Measurements from ENCODE around the gene PPY. TPM values are rescaled to one million over a fixed set of nuclear protein-coding genes. Genes with fewer than 3 reads are reported as not detected.
"Not testable (repeated sequence)": the region's sequence is repeated elsewhere in the genome, so short reads cannot be mapped to it uniquely, and the experiment has no call there.

The PPY gene
- total and polyA plus RNA-seq, 2 experiments from 2014 or later: not detected

- Histone ChIP-seq H3K4me1 (ENCODE audit: insufficient read depth) (peaks cover 18% of the 10 kb centered on the region), H4K20me1 (ENCODE audit: insufficient read depth, poor library complexity, severe bottlenecking) (no peaks in the 10 kb centered on the region), H3K79me2 (no peaks in the 10 kb centered on the region), H3K9me3 (ENCODE audit: low read depth) (no peaks in the 10 kb centered on the region), H3K27ac (no peak overlapping the region), H3K27me3 (peaks cover 3% of the 10 kb centered on the region), H2AFZ (no peak overlapping the region), H3K9me2 (replicated peaks; ENCODE audit: insufficient read depth) (no peaks in the 10 kb centered on the region), H3K36me3 (replicated peaks; ENCODE audit: insufficient read depth, low read depth) (no peaks in the 10 kb centered on the region), H3K4me2 (no peak overlapping the region), H3K4me3 (no peak overlapping the region)
- no peak for TF ChIP-seq EZH2 (IDR thresholded peaks at IDR 0.05; ENCODE audit: borderline replicate concordance)
- no peak for TF ChIP-seq EZH2phosphoT487 (IDR thresholded peaks at IDR 0.05; ENCODE audit: low read depth, severe bottlenecking, unreplicated experiment)
- TF ChIP-seq, protein P1, sequence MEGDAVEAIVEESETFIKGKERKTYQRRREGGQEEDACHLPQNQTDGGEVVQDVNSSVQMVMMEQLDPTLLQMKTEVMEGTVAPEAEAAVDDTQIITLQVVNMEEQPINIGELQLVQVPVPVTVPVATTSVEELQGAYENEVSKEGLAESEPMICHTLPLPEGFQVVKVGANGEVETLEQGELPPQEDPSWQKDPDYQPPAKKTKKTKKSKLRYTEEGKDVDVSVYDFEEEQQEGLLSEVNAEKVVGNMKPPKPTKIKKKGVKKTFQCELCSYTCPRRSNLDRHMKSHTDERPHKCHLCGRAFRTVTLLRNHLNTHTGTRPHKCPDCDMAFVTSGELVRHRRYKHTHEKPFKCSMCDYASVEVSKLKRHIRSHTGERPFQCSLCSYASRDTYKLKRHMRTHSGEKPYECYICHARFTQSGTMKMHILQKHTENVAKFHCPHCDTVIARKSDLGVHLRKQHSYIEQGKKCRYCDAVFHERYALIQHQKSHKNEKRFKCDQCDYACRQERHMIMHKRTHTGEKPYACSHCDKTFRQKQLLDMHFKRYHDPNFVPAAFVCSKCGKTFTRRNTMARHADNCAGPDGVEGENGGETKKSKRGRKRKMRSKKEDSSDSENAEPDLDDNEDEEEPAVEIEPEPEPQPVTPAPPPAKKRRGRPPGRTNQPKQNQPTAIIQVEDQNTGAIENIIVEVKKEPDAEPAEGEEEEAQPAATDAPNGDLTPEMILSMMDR (IDR thresholded peaks at IDR 0.05; ENCODE audit: poor library complexity): no peak
- peak; percentile 56 for DNase-seq (ENCODE audit: low spot score)
- WGBS (ENCODE audit: low lambda C conversion rate, missing lambda C conversion rate): 66% methylated on average over 5 of the region's 5 CpGs
These were observed 11.2 kb downstream of the PPY start for GRCh38 chr17:43931062-43931571.

GRCh38 chr17:43928609-43929008, 13.7 kb downstream of the PPY start:
- no peak overlapping the region for H3K4me2 ChIP-seq
- peak; percentile 32 for DNase-seq (ENCODE audit: low spot score)
- no peaks in the 10 kb centered on the region for H3K36me3 ChIP-seq (replicated peaks; ENCODE audit: insufficient read depth, low read depth)
- peaks cover 3% of the 10 kb centered on the region for H3K27me3 ChIP-seq
- no peak overlapping the region for H3K27ac ChIP-seq
- H3K9me2 ChIP-seq (replicated peaks; ENCODE audit: insufficient read depth): no peaks in the 10 kb centered on the region
- no peak overlapping the region for H2AFZ ChIP-seq
- H4K20me1 ChIP-seq (ENCODE audit: insufficient read depth, poor library complexity, severe bottlenecking): no peaks in the 10 kb centered on the region
- H3K9me3 ChIP-seq (ENCODE audit: low read depth): no peaks in the 10 kb centered on the region
- 58% methylated on average over 1 of the region's 1 CpG for WGBS (ENCODE audit: low lambda C conversion rate, missing lambda C conversion rate)
- no peak overlapping the region for H3K4me3 ChIP-seq
- TF ChIP-seq, protein P1 (IDR thresholded peaks at IDR 0.05; ENCODE audit: poor library complexity): no peak
- TF ChIP-seq EZH2 (IDR thresholded peaks at IDR 0.05; ENCODE audit: borderline replicate concordance): no peak
- TF ChIP-seq EZH2phosphoT487 (IDR thresholded peaks at IDR 0.05; ENCODE audit: low read depth, severe bottlenecking, unreplicated experiment): no peak
- H3K4me1 ChIP-seq (ENCODE audit: insufficient read depth): peaks cover 24% of the 10 kb centered on the region
- no peaks in the 10 kb centered on the region for H3K79me2 ChIP-seq

GRCh38 chr17:43927929-43928328, 14.3 kb downstream of the PPY start:
- not testable (repeated sequence) for H3K27me3 ChIP-seq; H3K4me3 ChIP-seq; H3K9me3 ChIP-seq (ENCODE audit: low read depth); H4K20me1 ChIP-seq (ENCODE audit: insufficient read depth, poor library complexity, severe bottlenecking); H3K36me3 ChIP-seq (replicated peaks; ENCODE audit: insufficient read depth, low read depth); H3K9me2 ChIP-seq (replicated peaks; ENCODE audit: insufficient read depth); DNase-seq (ENCODE audit: low spot score); H3K27ac ChIP-seq; H3K79me2 ChIP-seq; H2AFZ ChIP-seq
- Histone ChIP-seq H3K4me1 (ENCODE audit: insufficient read depth) (peaks cover 24% of the 10 kb centered on the region), H3K4me2 (peak overlapping the region; percentile 82)
- WGBS (ENCODE audit: low lambda C conversion rate, missing lambda C conversion rate): 27% methylated on average over 5 of the region's 5 CpGs

DNA sequence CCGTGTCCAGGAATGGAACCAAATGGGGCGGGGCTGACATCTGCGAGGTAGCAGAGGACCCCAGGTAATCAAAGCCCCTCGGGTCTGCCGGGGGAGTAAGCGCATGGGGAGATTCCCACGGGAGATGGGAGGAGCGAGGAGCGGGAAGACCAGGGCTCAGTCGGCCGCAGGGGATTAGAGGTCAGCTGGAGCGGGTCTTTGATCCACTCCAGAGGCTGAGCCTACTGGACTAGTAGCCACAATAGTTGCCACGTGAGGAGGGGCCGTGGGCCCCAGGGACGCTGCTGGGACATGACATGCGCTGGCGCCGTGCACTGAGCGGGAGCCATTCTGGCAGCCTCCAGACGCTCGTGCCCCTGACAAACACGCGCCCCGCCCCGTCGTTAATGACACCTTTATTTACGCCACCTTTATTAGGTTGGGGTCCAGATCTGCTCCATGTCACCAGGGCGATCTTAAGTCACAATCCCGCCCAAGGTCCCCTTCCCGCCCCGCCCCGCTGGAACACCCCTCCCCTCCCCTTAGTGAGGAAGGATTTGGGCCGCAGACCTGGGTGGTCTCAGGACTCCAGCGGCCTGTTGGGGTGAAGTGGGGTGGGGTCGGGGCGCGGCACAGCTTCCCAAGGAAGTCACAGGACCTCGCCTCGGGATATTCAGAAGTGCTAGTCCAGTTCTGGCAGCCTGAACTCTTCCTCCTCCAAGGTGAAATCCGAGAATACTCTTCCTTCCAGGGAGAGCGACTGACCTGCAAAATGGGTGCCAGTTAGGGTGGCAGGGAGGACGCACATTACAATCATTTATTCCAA, 15.0 kb downstream of the PPY start:
- Histone ChIP-seq H3K9me3 (ENCODE audit: low read depth) (no peaks in the 10 kb centered on the region), H2AFZ (no peak overlapping the region), H3K27me3 (peaks cover 3% of the 10 kb centered on the region), H3K9me2 (replicated peaks; ENCODE audit: insufficient read depth) (no peaks in the 10 kb centered on the region), H3K79me2 (no peaks in the 10 kb centered on the region), H3K36me3 (replicated peaks; ENCODE audit: insufficient read depth, low read depth) (no peaks in the 10 kb centered on the region), H3K4me3 (no peak overlapping the region), H3K4me2 (peak overlapping the region; percentile 82), H3K27ac (no peak overlapping the region), H4K20me1 (ENCODE audit: insufficient read depth, poor library complexity, severe bottlenecking) (no peaks in the 10 kb centered on the region), H3K4me1 (ENCODE audit: insufficient read depth) (peaks cover 24% of the 10 kb centered on the region)
- no peak for TF ChIP-seq EZH2 (IDR thresholded peaks at IDR 0.05; ENCODE audit: borderline replicate concordance)
- DNase-seq (ENCODE audit: low spot score): peak; percentile 38
- WGBS (ENCODE audit: low lambda C conversion rate, missing lambda C conversion rate): 22% methylated on average over 39 of the region's 42 CpGs
